Natural killer cell (primary cell): ENCODE measurements around the gene HLA-DPB1. TPM values are rescaled to one million over a fixed set of nuclear protein-coding genes. Genes with fewer than 3 reads are reported as not detected.

Experiments used
- ATAC-seq, 3 donors: fragments of 150-1000 bp in 2 of 3; fragments of 200-7000 bp in 1 of 3; cut with Tn5 transposase; 1 replicate in 1 of 3; 2 replicates in 2 of 3; pipeline ENCODE4 v1.10.0; 2021; ENCODE audit warnings: mild to moderate bottlenecking in 2 of 3, moderate library complexity in 2 of 3
- DNase-seq, 2 donors: peaks; one replicate each; pipeline versions ENCODE4 v3.0.0 to v3.0.0-alpha.2; 2013 to 2021; ENCODE audit warnings: mixed read lengths in 1 of 2
- H3K27ac ChIP-seq: one replicate; pipeline ENCODE4 v1.5.1; 2013; ENCODE audit warnings: mild to moderate bottlenecking, low read length
- H3K27me3 ChIP-seq: one replicate; pipeline ENCODE4 v1.6.1; 2013; ENCODE audit warnings: low read length; ENCODE audit not compliant: control insufficient read depth, insufficient read depth
- H3K36me3 ChIP-seq: one replicate; pipeline ENCODE4 v1.6.1; 2013; ENCODE audit warnings: low read length; ENCODE audit not compliant: control insufficient read depth, insufficient read depth
- H3K4me1 ChIP-seq: one replicate; pipeline ENCODE4 v1.6.1; 2013; ENCODE audit warnings: low read length; ENCODE audit not compliant: control insufficient read depth, insufficient read depth
- H3K4me3 ChIP-seq: one replicate; pipeline ENCODE4 v1.5.1; 2013; ENCODE audit warnings: low read length
- H3K9me3 ChIP-seq: one replicate; pipeline ENCODE4 v1.6.1; 2013; ENCODE audit warnings: low read length; ENCODE audit not compliant: control insufficient read depth, insufficient read depth
- H3K27ac Mint-ChIP-seq, 2 donors: one replicate each; pipeline ENCODE4 v1.8.0; 2022; ENCODE audit warnings: mild to moderate bottlenecking in 2 of 2, mixed read lengths in 2 of 2, moderate library complexity in 1 of 2
- H3K27me3 Mint-ChIP-seq, 2 donors: one replicate each; pipeline ENCODE4 v1.8.0; 2022; ENCODE audit warnings: low read depth in 2 of 2, mixed read lengths in 2 of 2
- H3K36me3 Mint-ChIP-seq: one replicate; pipeline ENCODE4 v1.8.0; 2022; ENCODE audit warnings: mixed read lengths
- H3K4me1 Mint-ChIP-seq, 2 donors: one replicate each; pipeline ENCODE4 v1.8.0; 2022; ENCODE audit warnings: mixed read lengths in 2 of 2
- H3K4me3 Mint-ChIP-seq: one replicate; pipeline ENCODE4 v1.8.0; 2022; ENCODE audit warnings: mild to moderate bottlenecking, moderate library complexity, mixed read lengths
- H3K9me3 Mint-ChIP-seq, 2 donors: one replicate each; pipeline ENCODE4 v1.8.0; 2022; ENCODE audit warnings: mixed read lengths in 2 of 2
- CTCF ChIP-seq: fragments of 200-600 bp; IDR thresholded peaks from one replicate; pipeline ENCODE4 v1.8.0; 2022; ENCODE audit warnings: antibody characterized with exemption
- WGBS: methylation state at CpG from one replicate; pipeline ENCODE4 v1.1.7; 2013; ENCODE audit warnings: missing lambda C conversion rate; ENCODE audit not compliant: insufficient coverage; 5-methylcytosine and 5-hydroxymethylcytosine counted together
- intact Hi-C: fragments of 100-400 bp; cut with micrococcal nuclease; formaldehyde crosslinking; loops from one replicate; pipeline ENCODE4 v1.14.2; 2022
- total RNA-seq, 4 donors: library from RNA; stranded (reverse); fragments of 120-200 nt in 1 of 4; gene quantifications; one replicate each; pipeline versions ENCODE4 v1.2.3 to v1.2.4, GENCODE V29; 2013 to 2022

Gene HLA-DPB1
- total RNA-seq, 3 donors from 2014 or later (not counting 1 experiment from before 2014, with no cell fraction given) = 55.2 to 131 (median 77.1) TPM

- no peak overlapping the region for H3K27ac Mint-ChIP-seq
- peak overlapping the region; percentile 26 for H3K4me3 Mint-ChIP-seq
- no peak for TF ChIP-seq CTCF
- H3K4me1 Mint-ChIP-seq = peaks cover 0 to 7% of the 10 kb centered on the region in 2 donors
- Histone ChIP-seq H3K36me3 (no peaks in the 10 kb centered on the region), H3K9me3 (no peaks in the 10 kb centered on the region), H3K4me1 (peaks cover 37% of the 10 kb centered on the region), H3K4me3 (no peak overlapping the region), H3K27ac (no peak overlapping the region), H3K27me3 (peaks cover 24% of the 10 kb centered on the region)
- no peak for ATAC-seq
- no peaks in the 10 kb centered on the region for H3K9me3 Mint-ChIP-seq
- peaks cover 51 to 68% of the 10 kb centered on the region in 2 donors for H3K27me3 Mint-ChIP-seq
- intact Hi-C loops = no loop called here
- H3K36me3 Mint-ChIP-seq = no peaks in the 10 kb centered on the region
- WGBS = 15% methylated on average over 32 of the region's 32 CpGs
- peak in 1 of 2 donors; percentile 25 for DNase-seq
Observed at GRCh38 chr6:33116841-33117711, 41.3 kb downstream of the HLA-DPB1 start.

GRCh38 chr6:33117811-33118277 is 42.1 kb downstream of the HLA-DPB1 start:
- H3K36me3 Mint-ChIP-seq = no peaks in the 10 kb centered on the region
- DNase-seq (peak in 1 of 2 donors; percentile 15), ATAC-seq (no peak)
- H3K9me3 Mint-ChIP-seq = no peaks in the 10 kb centered on the region
- WGBS = 9% methylated on average over 8 of the region's 9 CpGs
- Histone ChIP-seq H3K4me1 (peaks cover 31% of the 10 kb centered on the region), H3K27me3 (peaks cover 20% of the 10 kb centered on the region), H3K4me3 (no peak overlapping the region), H3K36me3 (no peaks in the 10 kb centered on the region), H3K27ac (no peak overlapping the region), H3K9me3 (no peaks in the 10 kb centered on the region)
- no peak for TF ChIP-seq CTCF
- H3K27me3 Mint-ChIP-seq = peaks cover 47 to 60% of the 10 kb centered on the region in 2 donors
- no peak overlapping the region for H3K4me3 Mint-ChIP-seq
- H3K27ac Mint-ChIP-seq = no peak overlapping the region
- intact Hi-C loops = loop anchor here (1.0 kb wide), 1 partner anchor 130 kb away; no protein-coding TSS in a partner anchor
- H3K4me1 Mint-ChIP-seq = peaks cover 0 to 7% of the 10 kb centered on the region in 2 donors

DNA sequence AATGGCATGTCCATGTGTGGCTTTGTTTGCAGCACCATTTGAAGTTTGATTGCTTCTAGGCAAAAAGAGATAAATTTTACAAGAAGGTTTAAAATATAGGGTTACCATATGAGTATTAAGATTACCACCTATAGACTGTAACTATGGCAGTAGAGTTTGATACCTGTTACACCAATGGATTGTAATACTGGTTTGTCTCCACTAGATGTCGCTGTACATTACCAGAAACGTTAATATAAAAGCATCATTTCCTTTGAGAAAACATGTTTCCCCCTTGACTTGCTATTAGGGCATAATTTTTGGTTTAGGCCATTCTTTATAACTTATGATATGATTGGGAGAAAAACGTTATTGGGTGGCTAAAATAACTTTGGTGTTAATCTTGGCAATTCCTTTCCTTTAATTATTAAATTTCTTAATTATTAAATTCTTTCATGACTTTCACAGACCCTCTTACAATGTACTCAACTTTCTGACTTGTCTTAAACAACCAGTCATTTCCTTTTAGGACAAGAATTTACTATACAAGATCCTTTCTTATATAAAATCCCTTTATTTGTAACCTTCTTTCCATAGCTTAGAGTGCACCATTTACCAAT is 42.8 kb downstream of the HLA-DPB1 start:
- H3K27me3 Mint-ChIP-seq = peaks cover 43 to 52% of the 10 kb centered on the region in 2 donors
- H3K27ac ChIP-seq = no peak overlapping the region

More for the DNA sequence above, 42.8 kb downstream of the HLA-DPB1 start:
- Histone ChIP-seq H3K27me3 (peaks cover 20% of the 10 kb centered on the region), H3K9me3 (peaks cover 4% of the 10 kb centered on the region), H3K4me1 (peaks cover 27% of the 10 kb centered on the region), H3K4me3 (no peak overlapping the region), H3K36me3 (no peaks in the 10 kb centered on the region)
- TF ChIP-seq CTCF = peak; percentile 86
- Mint-ChIP-seq H3K4me1 (peaks cover 0 to 7% of the 10 kb centered on the region in 2 donors), H3K27ac (no peak overlapping the region), H3K9me3 (peaks cover 0 to under 1% of the 10 kb centered on the region in 2 donors), H3K4me3 (no peak overlapping the region), H3K36me3 (peaks cover 3% of the 10 kb centered on the region)
- intact Hi-C loops = loop anchor here (1.0 kb wide), 1 partner anchor 130 kb away; no protein-coding TSS in a partner anchor
- no CpG with 5 or more reads among the region's 3 CpGs for WGBS
- DNase-seq (peak in 1 of 2 donors; percentile 86), ATAC-seq (peak; percentile 72 to 80 (median 80))
